ENCODE results near the gene SULF2. TPM values are rescaled to one million over a fixed set of nuclear protein-coding genes. Genes with fewer than 3 reads are reported as not detected.

Gene SULF2
- total and polyA plus RNA-seq, 4 donors: 78.8 to 350 (median 212) TPM

DNA sequence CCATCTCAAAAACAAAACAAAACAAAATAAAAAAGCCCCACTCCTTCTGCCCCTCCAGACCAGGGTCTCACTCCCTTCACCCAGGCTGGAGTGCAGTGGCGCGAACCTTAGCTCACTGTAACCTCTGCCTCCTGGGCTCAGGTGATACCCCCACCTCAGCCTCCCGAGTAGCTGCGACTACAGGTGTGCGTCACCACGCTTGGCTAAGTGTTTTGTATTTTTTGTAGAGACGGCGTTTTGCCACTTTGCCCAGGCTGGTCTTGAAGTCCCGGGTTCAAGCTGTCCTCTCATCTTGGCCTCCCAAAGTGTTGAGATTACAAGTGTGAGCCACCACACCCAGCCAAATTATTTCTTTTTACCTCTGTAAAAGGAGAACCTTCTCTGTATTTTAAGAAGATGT lies 173.5 kb downstream of the SULF2 start:
- H3K27me3 ChIP-seq (ENCODE audit: control insufficient read depth, insufficient read depth, low read length): no peaks in the 10 kb centered on the region
- no peaks in the 10 kb centered on the region for H3K36me3 ChIP-seq (ENCODE audit: control insufficient read depth, insufficient read depth, low read length)
- H3K9me3 ChIP-seq (ENCODE audit: control insufficient read depth, insufficient read depth, low read length): no peaks in the 10 kb centered on the region
- no peak overlapping the region for H3K4me3 ChIP-seq (ENCODE audit: low read depth, low read length)
- no peak for DNase-seq (ENCODE audit: low read depth in 4 of 6, low spot score in 6 of 6)
- no peak overlapping the region for H3K27ac ChIP-seq (ENCODE audit: low read depth, low read length)
- H3K4me1 ChIP-seq (ENCODE audit: control insufficient read depth, insufficient read depth, low read length): no peaks in the 10 kb centered on the region
- no CpG with 5 or more reads among the region's 9 CpGs for WGBS (ENCODE audit: insufficient coverage)

DNA sequence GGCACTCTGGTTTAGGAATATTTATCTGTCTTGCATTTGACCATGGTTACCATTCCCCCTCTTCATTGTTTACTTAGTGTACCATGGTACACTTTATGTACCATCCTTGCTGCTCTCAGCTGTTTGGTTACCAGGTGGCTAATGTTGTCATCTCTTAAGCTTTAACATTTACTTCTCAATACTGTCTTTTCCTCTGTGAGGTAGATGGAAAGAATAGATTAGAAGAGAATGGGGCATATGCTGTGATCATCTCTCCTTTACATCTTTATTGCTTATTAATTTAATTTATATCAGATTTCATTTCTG lies 174.4 kb downstream of the SULF2 start:
- H3K4me3 ChIP-seq (ENCODE audit: low read depth, low read length): no peak overlapping the region
- no peaks in the 10 kb centered on the region for H3K36me3 ChIP-seq (ENCODE audit: control insufficient read depth, insufficient read depth, low read length)
- DNase-seq (ENCODE audit: low read depth in 4 of 6, low spot score in 6 of 6): no peak
- H3K4me1 ChIP-seq (ENCODE audit: control insufficient read depth, insufficient read depth, low read length): no peaks in the 10 kb centered on the region
- H3K27ac ChIP-seq (ENCODE audit: low read depth, low read length): no peak overlapping the region
- H3K9me3 ChIP-seq (ENCODE audit: control insufficient read depth, insufficient read depth, low read length): no peaks in the 10 kb centered on the region
- H3K27me3 ChIP-seq (ENCODE audit: control insufficient read depth, insufficient read depth, low read length): no peaks in the 10 kb centered on the region

DNA sequence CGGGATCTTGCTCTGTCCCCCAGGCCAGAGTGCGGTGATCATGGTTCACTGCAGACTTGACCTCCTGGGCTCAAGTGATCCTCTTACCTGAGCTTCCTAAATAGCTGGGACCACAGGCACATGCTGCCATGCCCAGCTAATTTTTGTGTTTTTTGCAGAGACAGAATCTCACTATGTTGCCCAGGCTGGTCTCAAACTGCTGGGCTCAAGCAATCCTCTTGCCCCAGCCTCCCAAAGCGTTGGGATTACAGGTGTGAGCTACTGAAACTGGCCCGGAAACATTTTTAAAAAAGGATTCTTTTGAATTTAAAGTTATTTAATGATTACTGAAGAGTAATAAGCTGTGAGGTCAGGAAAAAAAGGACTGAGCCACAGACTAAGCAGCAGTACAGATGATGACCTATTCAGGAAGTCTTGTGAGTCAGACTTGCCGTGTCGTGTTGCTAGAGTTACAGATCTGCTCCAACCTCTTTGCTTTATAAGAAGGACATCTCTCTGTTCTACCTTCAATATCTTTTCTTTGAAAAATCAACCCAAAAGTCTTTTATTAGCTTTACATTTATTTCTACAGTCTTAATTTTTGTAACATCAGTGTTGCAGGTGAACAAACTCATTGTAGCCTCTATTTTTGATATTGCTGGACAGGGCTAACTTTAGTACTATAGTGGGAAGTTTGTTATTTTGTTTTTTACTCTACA lies 174.9 kb downstream of the SULF2 start:
- no peak for DNase-seq (ENCODE audit: low read depth in 4 of 6, low spot score in 6 of 6)
- H3K27ac ChIP-seq (ENCODE audit: low read depth, low read length): no peak overlapping the region
- H3K36me3 ChIP-seq (ENCODE audit: control insufficient read depth, insufficient read depth, low read length): no peaks in the 10 kb centered on the region
- H3K4me3 ChIP-seq (ENCODE audit: low read depth, low read length): no peak overlapping the region
- no peaks in the 10 kb centered on the region for H3K27me3 ChIP-seq (ENCODE audit: control insufficient read depth, insufficient read depth, low read length)
- 100% methylated on average over 3 of the region's 6 CpGs for WGBS (ENCODE audit: insufficient coverage)
- H3K9me3 ChIP-seq (ENCODE audit: control insufficient read depth, insufficient read depth, low read length): no peaks in the 10 kb centered on the region
- H3K4me1 ChIP-seq (ENCODE audit: control insufficient read depth, insufficient read depth, low read length): no peaks in the 10 kb centered on the region

DNA sequence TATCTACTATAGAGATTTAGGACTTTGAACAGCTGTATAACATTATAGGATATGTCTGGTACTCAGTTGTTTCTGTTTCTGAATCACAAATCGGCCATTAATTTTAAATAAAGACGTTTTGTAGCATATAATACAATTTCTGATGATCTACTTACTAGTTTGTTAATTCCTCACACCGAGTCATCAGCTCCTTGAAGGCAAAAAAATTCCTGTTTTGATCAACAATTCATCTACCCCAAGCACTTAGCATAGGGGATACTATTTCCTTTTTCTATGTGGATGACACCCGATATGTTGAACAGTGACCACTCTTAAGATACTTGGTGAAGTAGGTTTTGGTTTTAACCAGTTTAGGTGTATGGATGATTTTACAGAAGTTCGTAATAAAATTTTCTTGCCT lies 176.3 kb downstream of the SULF2 start:
- Histone ChIP-seq H3K4me1 (ENCODE audit: control insufficient read depth, insufficient read depth, low read length) (no peaks in the 10 kb centered on the region), H3K27me3 (ENCODE audit: control insufficient read depth, insufficient read depth, low read length) (no peaks in the 10 kb centered on the region), H3K27ac (ENCODE audit: low read depth, low read length) (no peak overlapping the region), H3K4me3 (ENCODE audit: low read depth, low read length) (no peak overlapping the region), H3K36me3 (ENCODE audit: control insufficient read depth, insufficient read depth, low read length) (no peaks in the 10 kb centered on the region), H3K9me3 (ENCODE audit: control insufficient read depth, insufficient read depth, low read length) (no peaks in the 10 kb centered on the region)
- no CpG with 5 or more reads among the region's 5 CpGs for WGBS (ENCODE audit: insufficient coverage)
- no peak for DNase-seq (ENCODE audit: low read depth in 4 of 6, low spot score in 6 of 6)

Small RNAs within 50 kb of the gene (small RNA-seq; reads per million reads assigned to genes)
- not detected for gene RNU7-173P (ENCODE audit: low replicate concordance)

Measured in spinal cord (tissue), 10 donors.